ENCODE data around the gene S1PR1.
"Not testable (repeated sequence)": the region's sequence is repeated elsewhere in the genome, so short reads cannot be mapped to it uniquely, and the experiment has no call there.

Gene S1PR1

GRCh38 chr1:101236516-101237228 lies at the start of gene S1PR1:
S1PR1 (plus strand) TSS chr1:101237019; CDS start chr1:101238985, 1,966 bp downstream.
- peak in 45 of 58 donors; percentile 7 to 72 (median 33) for DNase-seq

GRCh38 chr1:101187297-101187696 lies 49.5 kb upstream of the S1PR1 start:
- DNase-seq, result no peak

GRCh38 chr1:101188331-101188730 lies 48.5 kb upstream of the S1PR1 start:
- DNase-seq, result no peak

GRCh38 chr1:101188968-101189367 lies 47.9 kb upstream of the S1PR1 start:
- DNase-seq, result not testable (repeated sequence)

- no peak for DNase-seq
Observed at GRCh38 chr1:101190441-101190840, 46.4 kb upstream of the S1PR1 start.

GRCh38 chr1:101191049-101191448 lies 45.8 kb upstream of the S1PR1 start:
- no peak for DNase-seq

- no peak for DNase-seq
Observed at GRCh38 chr1:101193733-101194169, 43.1 kb upstream of the S1PR1 start.

- no peak for DNase-seq
Observed at GRCh38 chr1:101194746-101195145, 42.1 kb upstream of the S1PR1 start.

GRCh38 chr1:101196668-101197067 lies 40.2 kb upstream of the S1PR1 start:
- no peak for DNase-seq

GRCh38 chr1:101198842-101199636 lies 37.8 kb upstream of the S1PR1 start:
- DNase-seq, result no peak

GRCh38 chr1:101199637-101199982 lies 37.2 kb upstream of the S1PR1 start:
- DNase-seq, result no peak

- no peak for DNase-seq
Observed at GRCh38 chr1:101200513-101200912, 36.3 kb upstream of the S1PR1 start.

GRCh38 chr1:101203820-101204540 lies 32.8 kb upstream of the S1PR1 start:
- DNase-seq, result peak in 26 of 58 donors; percentile 1 to 77 (median 14)

- DNase-seq, result peak in 19 of 58 donors; percentile 1 to 61 (median 14)
Observed at GRCh38 chr1:101205457-101205856, 31.4 kb upstream of the S1PR1 start.

- DNase-seq, result not testable (repeated sequence)
Observed at GRCh38 chr1:101206139-101206538, 30.7 kb upstream of the S1PR1 start.

- DNase-seq, result not testable (repeated sequence)
Observed at GRCh38 chr1:101207271-101207670, 29.5 kb upstream of the S1PR1 start.

GRCh38 chr1:101207891-101208290 lies 28.9 kb upstream of the S1PR1 start:
- peak in 48 of 58 donors; percentile 5 to 83 (median 32) for DNase-seq

- no peak for DNase-seq
Observed at GRCh38 chr1:101215363-101216011, 21.3 kb upstream of the S1PR1 start.

- DNase-seq, result no peak
Observed at GRCh38 chr1:101216623-101217022, 20.2 kb upstream of the S1PR1 start.

GRCh38 chr1:101217148-101217547 lies 19.7 kb upstream of the S1PR1 start:
- DNase-seq, result no peak

GRCh38 chr1:101218968-101219367 lies 17.9 kb upstream of the S1PR1 start:
- not testable (repeated sequence) for DNase-seq

Data from anterior cingulate cortex (tissue), 58 donors.